ENCODE results near the gene GPN2.
A peak's percentile ranks its signal among the peaks of the same experiment; 100 is the strongest.
"Not testable (repeated sequence)": the region's sequence is repeated elsewhere in the genome, so short reads cannot be mapped to it uniquely, and the experiment has no call there.

The GPN2 gene

GRCh38 chr1:26874896-26875295 is 15.2 kb downstream of the GPN2 start:
- Histone ChIP-seq H3K27ac (ENCODE audit: low read length) (no peak overlapping the region), H3K36me3 (ENCODE audit: insufficient read depth, low read length) (peaks cover 24% of the 10 kb centered on the region), H3K4me2 (ENCODE audit: insufficient read depth, low read length) (no peak overlapping the region), H2AFZ (ENCODE audit: low read depth, low read length) (no peak overlapping the region), H3K9me3 (ENCODE audit: insufficient read depth, low read length, severe bottlenecking) (no peaks in the 10 kb centered on the region), H3K9ac (ENCODE audit: low read depth, low read length) (no peak overlapping the region), H3K4me1 (ENCODE audit: insufficient read depth, low read length) (no peaks in the 10 kb centered on the region), H4K20me1 (ENCODE audit: insufficient read depth, low read length) (0 out of 2 replicates have a peak, but pooled peaks cover 3% of the 10 kb centered on the region), H3K4me3 (ENCODE audit: low read depth in 1 of 2, low read length in 2 of 2) (no peak overlapping the region), H3K79me2 (ENCODE audit: insufficient read depth, low read length) (no peaks in the 10 kb centered on the region), H3K27me3 (ENCODE audit: insufficient read depth, low read length, poor library complexity) (no peaks in the 10 kb centered on the region)
- TF ChIP-seq EZH2 (IDR thresholded peaks at IDR 0.05; ENCODE audit: borderline replicate concordance, low read depth, low read length, severe bottlenecking) (no peak), CTCF (IDR thresholded peaks at IDR 0.05; ENCODE audit: borderline replicate concordance, extremely low read depth, low read length, poor library complexity, severe bottlenecking) (no peak)
- DNase-seq: no peak
- ATAC-seq (ENCODE audit: insufficient read depth, low read depth): no peak

GRCh38 chr1:26873097-26873496 is 17.0 kb downstream of the GPN2 start:
- not testable (repeated sequence) for ATAC-seq (ENCODE audit: insufficient read depth, low read depth)

GRCh38 chr1:26864610-26865480 is 25.2 kb downstream of the GPN2 start:
- ATAC-seq (ENCODE audit: insufficient read depth, low read depth): peak; percentile 93
- H2AFZ ChIP-seq (ENCODE audit: low read depth, low read length): peak overlapping the region; percentile 93

More at GRCh38 chr1:26873097-26873496, 17.0 kb downstream of the GPN2 start:
- not testable (repeated sequence) for H3K4me1 ChIP-seq (ENCODE audit: insufficient read depth, low read length); H3K4me3 ChIP-seq (ENCODE audit: low read depth in 1 of 2, low read length in 2 of 2); H3K9me3 ChIP-seq (ENCODE audit: insufficient read depth, low read length, severe bottlenecking); H4K20me1 ChIP-seq (ENCODE audit: insufficient read depth, low read length); DNase-seq; H3K79me2 ChIP-seq (ENCODE audit: insufficient read depth, low read length); H2AFZ ChIP-seq (ENCODE audit: low read depth, low read length); H3K27ac ChIP-seq (ENCODE audit: low read length); H3K4me2 ChIP-seq (ENCODE audit: insufficient read depth, low read length); H3K9ac ChIP-seq (ENCODE audit: low read depth, low read length); H3K27me3 ChIP-seq (ENCODE audit: insufficient read depth, low read length, poor library complexity)
- peaks cover 16% of the 10 kb centered on the region for H3K36me3 ChIP-seq (ENCODE audit: insufficient read depth, low read length)

More at GRCh38 chr1:26864610-26865480, 25.2 kb downstream of the GPN2 start:
- Histone ChIP-seq H3K27ac (ENCODE audit: low read length) (peak overlapping the region; percentile 99), H3K4me3 (ENCODE audit: low read depth in 1 of 2, low read length in 2 of 2) (peak overlapping the region; percentile 80 to 85), H3K4me1 (ENCODE audit: insufficient read depth, low read length) (peaks cover 21% of the 10 kb centered on the region), H3K9me3 (ENCODE audit: insufficient read depth, low read length, severe bottlenecking) (no peaks in the 10 kb centered on the region), H3K36me3 (ENCODE audit: insufficient read depth, low read length) (no peaks in the 10 kb centered on the region; the same call in 1 of the 2 replicates), H3K27me3 (ENCODE audit: insufficient read depth, low read length, poor library complexity) (no peaks in the 10 kb centered on the region), H3K4me2 (ENCODE audit: insufficient read depth, low read length) (peak overlapping the region; percentile 95), H4K20me1 (ENCODE audit: insufficient read depth, low read length) (no peaks in the 10 kb centered on the region), H3K79me2 (ENCODE audit: insufficient read depth, low read length) (no peaks in the 10 kb centered on the region; the same call in 1 of the 2 replicates), H3K9ac (ENCODE audit: low read depth, low read length) (peak overlapping the region; percentile 99)
- peak; percentile 98 for DNase-seq
- TF ChIP-seq EZH2 (IDR thresholded peaks at IDR 0.05; ENCODE audit: borderline replicate concordance, low read depth, low read length, severe bottlenecking): no peak
- peak; percentile 14 for TF ChIP-seq CTCF (IDR thresholded peaks at IDR 0.05; ENCODE audit: borderline replicate concordance, extremely low read depth, low read length, poor library complexity, severe bottlenecking)
